HFF-Myc (cell line): ENCODE measurements around the gene TIMP2.
A peak's percentile ranks its signal among the peaks of the same experiment; 100 is the strongest.

ENCODE experiments used
- DNase-seq: peaks from one replicate; pipeline ENCODE4 v3.0.0-alpha.2; 2011; ENCODE audit warnings: low read depth; ENCODE audit errors: extremely low read depth
- H3K4me3 ChIP-seq: replicated peaks from 2 replicates; pipeline ENCODE4 v1.5.1; 2011; ENCODE audit warnings: low read depth, mild to moderate bottlenecking, control low read depth, low read length
- TF ChIP-seq, protein P1 (sequence below): IDR thresholded peaks from 2 replicates; pipeline ENCODE4 v1.5.1; 2012; ENCODE audit warnings: mild to moderate bottlenecking, low read depth, low read length, control low read depth; ENCODE audit errors: missing control alignments

Gene TIMP2

DNA sequence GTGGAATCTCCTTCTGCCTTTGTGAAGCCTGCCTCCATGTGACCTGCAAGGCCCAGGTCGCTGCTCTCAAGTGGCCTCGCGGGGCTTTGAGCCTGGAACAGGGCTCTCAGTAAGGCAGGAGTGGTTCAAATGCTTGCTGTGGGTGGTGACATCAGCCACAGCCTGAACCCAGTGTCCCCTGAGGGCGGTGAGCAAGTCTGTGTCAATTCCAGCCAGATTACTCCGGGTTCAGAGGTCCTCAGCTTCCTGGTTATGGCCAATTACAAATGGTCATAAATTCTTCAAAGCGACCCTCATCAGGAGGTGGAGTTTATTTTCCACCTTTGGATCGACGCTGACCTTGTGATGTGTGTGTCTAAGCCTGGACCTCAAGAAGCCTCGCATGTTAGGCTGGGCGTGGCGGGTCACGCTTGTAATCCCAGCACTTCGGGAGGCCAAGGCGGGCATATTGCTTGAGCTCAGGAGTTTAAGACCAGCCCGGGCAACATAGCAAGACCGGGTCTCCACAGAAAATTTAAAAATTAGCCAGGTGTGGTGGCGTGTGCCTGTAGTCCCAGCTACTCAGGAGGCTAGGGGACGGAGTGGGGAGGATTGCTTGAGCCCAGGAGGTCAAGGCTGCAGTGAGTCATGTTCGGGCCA, 37.3 kb upstream of the TIMP2 start:
- no peak for DNase-seq
- TF ChIP-seq, protein P1, sequence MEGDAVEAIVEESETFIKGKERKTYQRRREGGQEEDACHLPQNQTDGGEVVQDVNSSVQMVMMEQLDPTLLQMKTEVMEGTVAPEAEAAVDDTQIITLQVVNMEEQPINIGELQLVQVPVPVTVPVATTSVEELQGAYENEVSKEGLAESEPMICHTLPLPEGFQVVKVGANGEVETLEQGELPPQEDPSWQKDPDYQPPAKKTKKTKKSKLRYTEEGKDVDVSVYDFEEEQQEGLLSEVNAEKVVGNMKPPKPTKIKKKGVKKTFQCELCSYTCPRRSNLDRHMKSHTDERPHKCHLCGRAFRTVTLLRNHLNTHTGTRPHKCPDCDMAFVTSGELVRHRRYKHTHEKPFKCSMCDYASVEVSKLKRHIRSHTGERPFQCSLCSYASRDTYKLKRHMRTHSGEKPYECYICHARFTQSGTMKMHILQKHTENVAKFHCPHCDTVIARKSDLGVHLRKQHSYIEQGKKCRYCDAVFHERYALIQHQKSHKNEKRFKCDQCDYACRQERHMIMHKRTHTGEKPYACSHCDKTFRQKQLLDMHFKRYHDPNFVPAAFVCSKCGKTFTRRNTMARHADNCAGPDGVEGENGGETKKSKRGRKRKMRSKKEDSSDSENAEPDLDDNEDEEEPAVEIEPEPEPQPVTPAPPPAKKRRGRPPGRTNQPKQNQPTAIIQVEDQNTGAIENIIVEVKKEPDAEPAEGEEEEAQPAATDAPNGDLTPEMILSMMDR = no peak
- H3K4me3 ChIP-seq = no peak overlapping the region

DNA sequence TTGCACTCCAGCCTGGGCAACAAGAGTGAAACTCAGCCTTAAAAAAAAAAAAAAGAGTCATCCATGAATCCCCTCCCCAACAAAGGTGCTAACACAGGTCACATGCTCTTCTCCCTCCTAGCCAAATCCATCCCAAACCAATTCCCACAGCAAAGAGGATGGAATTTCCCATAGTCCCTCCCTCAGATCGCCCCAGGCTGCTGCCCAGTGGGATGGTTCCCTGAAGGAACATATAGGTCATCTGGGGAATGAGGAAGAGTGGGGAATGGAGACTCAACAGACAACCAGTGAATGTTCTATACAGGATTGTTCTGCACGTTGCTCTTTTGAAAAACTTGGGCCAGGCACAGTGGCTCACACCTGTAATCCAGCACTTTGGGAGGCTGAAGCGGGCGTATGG, 36.4 kb upstream of the TIMP2 start:
- H3K4me3 ChIP-seq = no peak overlapping the region
- TF ChIP-seq, protein P1 = no peak
- no peak for DNase-seq

- no peak overlapping the region for H3K4me3 ChIP-seq
- no peak for DNase-seq
- TF ChIP-seq, protein P1 = no peak
These were observed 35.7 kb upstream of the TIMP2 start for GRCh38 chr17:78960928-78961327.

GRCh38 chr17:78959803-78960202, 34.6 kb upstream of the TIMP2 start:
- TF ChIP-seq, protein P1 = peak; percentile 4
- H3K4me3 ChIP-seq = no peak overlapping the region
- no peak for DNase-seq

DNA sequence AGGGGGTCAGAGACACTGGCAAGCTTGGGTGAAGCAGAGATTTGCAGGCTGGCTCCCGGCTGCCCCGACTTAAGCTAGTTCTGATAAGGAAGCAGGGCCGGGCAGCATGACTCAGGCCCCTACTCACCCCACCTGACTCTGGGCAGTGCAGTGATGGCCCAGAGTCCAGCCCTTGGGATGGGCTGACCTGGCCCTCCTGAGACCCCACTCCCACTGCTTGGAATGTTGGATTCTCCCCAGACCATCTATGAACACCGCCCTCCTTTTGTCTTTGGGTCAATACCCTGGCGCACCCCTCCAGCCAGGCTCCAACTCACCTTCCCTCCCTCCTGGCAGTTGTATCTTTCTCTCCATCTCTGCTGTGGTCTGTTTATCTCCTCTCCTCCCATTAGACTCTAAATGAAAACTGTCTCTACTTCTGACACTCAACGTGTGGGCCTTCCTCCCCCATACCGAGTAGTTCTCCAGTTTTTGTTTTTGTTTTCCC, 33.5 kb upstream of the TIMP2 start:
- no peak overlapping the region for H3K4me3 ChIP-seq
- DNase-seq = no peak
- TF ChIP-seq, protein P1 = no peak

GRCh38 chr17:78957128-78957527, 31.9 kb upstream of the TIMP2 start:
- DNase-seq = no peak
- TF ChIP-seq, protein P1 = no peak
- no peak overlapping the region for H3K4me3 ChIP-seq

DNA sequence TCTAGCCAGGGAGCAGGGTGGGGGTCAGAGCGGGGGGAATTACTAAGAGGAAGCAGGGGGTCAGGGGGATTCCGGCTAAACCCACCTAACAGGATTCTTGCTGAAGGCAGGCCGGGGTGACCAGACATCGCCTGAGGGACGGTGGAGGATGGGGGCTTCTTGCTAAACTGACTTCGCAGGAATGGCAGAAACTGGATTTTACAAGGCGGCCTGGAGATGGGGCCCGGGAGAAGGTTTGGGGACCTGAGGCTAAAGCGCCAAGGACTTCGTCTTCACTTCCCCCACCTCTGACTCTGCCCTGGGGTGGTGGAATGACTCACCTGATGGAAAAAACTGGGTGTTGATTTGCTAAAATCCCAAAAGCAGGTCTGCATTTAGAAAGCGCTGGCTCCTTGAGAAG, 31.1 kb upstream of the TIMP2 start:
- no peak for DNase-seq
- TF ChIP-seq, protein P1 = no peak
- no peak overlapping the region for H3K4me3 ChIP-seq
